GM21367 (cell line): ENCODE data around the gene KCNK5.

Experiments used
- ATAC-seq: cut with Tn5 transposase; IDR thresholded peaks from one replicate; pipeline ENCODE4 v1.9.1; 2021; ENCODE audit not compliant: unreplicated experiment

The KCNK5 gene

GRCh38 chr6:39143238-39143930 lies 85.9 kb downstream of the KCNK5 start:
- ATAC-seq = no peak

- no peak for ATAC-seq
Measured at GRCh38 chr6:39140556-39141167, 88.6 kb downstream of the KCNK5 start.
